GM18498 (cell line): ENCODE measurements around the gene CELA2A.
"Not testable (repeated sequence)": the region's sequence is repeated elsewhere in the genome, so short reads cannot be mapped to it uniquely, and the experiment has no call there.

Experiments
- ATAC-seq: cut with Tn5 transposase; IDR thresholded peaks from one replicate; pipeline ENCODE4 v1.9.1; 2021; ENCODE audit warnings: mild to moderate bottlenecking, moderate library complexity; ENCODE audit not compliant: unreplicated experiment

The CELA2A gene

DNA sequence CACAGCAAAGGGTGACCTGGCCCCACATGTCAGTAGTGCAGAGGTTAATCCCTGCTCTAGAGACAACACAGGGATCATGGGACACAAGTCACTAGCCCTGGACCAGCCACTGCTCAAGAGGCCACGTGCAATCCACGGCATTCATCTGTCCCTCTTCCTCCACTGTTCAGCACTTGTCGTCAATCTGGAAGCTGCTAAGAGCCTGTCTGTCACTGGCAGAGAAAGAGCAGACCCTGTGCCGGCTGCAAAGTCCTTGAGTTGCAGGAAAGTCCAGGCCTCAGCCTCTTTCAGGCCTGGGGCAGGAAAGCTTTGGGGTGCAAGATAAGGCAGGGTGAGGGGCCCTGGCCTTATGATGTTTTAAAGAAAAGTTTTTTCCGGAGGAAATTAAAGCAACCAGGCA, 36.1 kb downstream of the CELA2A start:
- no peak for ATAC-seq

DNA sequence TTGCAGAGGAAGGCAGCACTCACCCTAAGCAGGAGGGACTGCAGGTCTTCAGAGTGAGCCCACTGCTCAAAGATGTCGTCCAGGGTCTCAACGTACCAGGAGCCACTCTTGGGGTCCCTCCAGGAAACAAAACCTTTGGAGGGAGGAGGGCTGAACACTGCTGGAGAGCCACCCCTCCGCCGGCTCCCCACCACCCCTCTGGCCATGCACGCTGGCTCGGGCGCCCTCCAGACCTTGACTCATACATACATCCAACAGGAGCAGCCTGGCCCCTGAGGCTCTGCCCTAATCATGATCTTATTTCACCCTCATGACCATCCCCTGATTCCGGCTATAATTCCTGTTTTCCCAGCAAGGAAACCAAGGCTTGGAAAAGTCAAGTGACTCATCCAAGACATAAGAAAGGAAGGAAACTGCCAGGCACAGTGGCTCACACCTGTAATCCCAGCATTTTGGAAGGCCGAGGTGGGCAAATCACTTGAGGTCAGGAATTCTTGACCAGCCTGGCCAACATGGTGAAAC, 37.4 kb downstream of the CELA2A start:
- ATAC-seq, result no peak

DNA sequence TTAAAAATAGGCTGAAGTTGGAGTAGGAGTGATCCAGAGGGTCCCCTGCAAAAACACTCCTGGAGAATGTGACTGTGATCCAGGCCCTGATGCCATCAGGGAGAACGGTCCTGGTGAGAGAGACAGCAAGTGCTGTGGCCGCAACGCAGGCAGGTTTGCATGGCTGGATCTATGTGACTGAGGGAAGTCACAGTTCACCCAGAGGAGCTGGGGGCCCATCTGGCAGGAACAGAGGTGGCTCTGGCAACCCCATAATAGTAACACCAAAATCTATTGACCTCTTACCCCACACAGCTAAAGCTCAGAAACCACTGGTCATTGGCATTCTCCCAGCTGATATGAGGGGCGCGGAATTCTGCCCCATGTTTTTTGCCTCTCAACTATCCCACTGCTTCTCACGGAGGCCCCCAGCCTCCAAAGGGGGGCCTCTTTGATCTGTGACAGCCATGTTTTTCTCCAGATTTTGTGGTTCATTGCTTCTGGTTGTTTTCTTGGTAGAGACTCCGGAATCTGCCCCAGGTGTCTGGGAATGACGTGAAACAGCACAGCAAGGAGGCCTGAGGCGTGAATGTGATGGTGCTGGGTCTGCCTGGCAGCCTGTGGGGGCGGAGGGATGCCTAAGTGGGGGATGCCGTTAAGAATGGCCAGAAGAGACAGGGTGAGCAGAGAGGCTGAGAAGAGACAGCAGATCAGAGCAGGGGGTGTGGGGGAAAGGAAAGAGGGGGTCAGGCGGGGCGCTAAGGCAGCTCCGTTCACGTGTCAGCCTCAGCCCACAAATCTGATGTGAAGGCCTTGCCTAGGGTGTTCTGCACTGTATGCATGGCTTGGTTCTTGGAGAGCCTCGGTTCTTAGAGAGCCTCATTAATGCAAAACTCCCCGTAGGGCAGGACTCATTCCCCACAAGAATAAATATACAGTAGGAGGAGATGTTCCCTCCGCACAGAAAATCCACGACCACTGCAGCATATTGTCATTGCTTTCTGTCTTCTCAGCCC, 43.9 kb downstream of the CELA2A start:
- ATAC-seq, result no peak

DNA sequence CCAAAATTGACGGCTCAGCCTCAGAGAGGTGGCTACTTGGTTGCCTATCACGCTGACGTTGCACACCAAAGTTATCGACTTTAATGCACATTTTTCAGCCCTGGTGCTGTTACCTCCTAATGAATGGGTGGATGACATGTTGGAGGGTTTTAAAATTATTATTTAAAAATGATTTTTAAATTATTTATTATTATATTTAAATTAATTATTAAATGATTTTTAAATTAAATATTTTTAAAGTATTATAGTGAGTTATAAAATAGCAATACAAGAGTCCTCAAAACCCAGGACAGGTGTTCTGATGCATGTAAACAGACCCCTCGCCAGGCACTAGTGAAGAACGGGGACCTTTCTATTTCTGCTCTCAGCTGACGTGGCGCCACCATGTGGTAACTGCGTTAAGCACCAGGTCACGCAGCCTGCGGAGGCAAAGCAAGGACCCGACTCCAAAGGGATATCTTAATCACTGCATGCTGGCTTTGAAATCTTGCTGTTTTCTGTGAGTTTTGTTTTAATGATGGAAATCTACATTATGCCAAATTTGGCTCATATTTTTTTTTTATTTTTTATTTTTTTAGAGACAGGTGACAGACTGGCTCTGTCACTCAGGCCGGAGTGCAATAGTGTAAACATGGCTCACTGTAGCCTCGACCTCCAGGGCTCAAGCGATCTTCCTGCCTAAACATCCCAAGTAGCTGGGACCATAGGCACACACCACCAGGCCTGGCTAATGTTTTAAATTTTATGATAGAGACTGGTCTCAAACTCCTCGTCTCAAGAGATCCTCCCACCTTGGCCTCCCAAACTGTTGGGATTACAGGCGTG, 44.9 kb downstream of the CELA2A start:
- no peak for ATAC-seq

DNA sequence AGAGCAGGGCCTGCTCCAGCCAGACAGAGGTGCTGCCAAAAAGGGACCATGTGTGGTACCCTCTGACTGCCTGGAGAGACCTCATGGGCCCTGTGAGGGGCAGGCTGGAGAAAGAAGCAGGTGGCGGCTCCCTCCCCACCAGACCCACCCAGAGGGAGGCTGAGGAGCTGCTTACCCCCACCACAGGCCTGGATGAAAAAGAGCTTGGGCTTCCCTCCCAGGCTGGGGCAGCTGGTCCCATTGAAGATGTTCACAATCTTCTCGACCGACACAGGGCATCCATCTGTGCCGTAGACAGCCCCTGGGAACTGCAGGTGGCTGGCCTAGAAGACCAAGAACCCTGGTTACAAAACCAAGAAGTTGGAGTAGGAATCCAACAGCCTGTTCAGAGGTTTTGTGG, 47.9 kb downstream of the CELA2A start:
- ATAC-seq, result no peak

DNA sequence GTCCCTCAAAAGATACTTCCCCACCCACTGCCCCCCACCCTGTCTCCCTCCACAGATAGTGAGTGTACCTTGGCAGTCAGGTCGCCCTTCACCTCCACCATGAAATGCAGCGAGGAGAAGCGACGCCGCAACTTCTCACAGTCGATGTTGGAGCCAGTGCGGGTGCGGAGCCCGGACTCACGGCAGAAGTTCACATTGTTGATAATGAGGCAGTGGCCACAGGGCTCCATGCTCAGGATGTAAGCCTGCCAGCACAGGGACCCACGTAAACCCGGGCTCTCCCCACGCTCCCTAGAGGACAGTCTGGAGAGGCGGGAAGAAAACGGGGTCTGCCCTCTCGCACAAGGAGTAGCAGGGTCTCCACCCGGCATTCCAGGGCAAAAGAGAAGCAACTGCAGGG, 50.3 kb downstream of the CELA2A start:
- no peak for ATAC-seq

DNA sequence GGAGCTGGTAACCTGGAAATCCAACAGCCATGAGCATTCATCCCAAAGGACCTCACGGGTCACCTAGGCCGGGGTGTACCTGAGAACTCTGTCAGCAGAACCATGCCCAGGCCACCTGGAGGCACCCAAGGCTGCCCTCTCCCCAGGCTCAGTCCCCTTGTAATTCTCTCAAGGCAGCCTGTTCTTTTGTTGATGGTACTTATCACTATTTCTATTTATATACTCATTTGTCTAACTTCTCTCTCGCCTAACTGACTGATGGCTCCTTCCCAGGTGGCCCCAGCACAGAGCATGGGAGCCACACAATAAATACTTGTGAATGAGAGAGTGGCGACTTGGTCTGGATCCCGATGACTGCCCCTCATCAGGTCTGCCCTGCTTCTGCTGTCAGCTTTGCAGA, 50.7 kb downstream of the CELA2A start:
- no peak for ATAC-seq

DNA sequence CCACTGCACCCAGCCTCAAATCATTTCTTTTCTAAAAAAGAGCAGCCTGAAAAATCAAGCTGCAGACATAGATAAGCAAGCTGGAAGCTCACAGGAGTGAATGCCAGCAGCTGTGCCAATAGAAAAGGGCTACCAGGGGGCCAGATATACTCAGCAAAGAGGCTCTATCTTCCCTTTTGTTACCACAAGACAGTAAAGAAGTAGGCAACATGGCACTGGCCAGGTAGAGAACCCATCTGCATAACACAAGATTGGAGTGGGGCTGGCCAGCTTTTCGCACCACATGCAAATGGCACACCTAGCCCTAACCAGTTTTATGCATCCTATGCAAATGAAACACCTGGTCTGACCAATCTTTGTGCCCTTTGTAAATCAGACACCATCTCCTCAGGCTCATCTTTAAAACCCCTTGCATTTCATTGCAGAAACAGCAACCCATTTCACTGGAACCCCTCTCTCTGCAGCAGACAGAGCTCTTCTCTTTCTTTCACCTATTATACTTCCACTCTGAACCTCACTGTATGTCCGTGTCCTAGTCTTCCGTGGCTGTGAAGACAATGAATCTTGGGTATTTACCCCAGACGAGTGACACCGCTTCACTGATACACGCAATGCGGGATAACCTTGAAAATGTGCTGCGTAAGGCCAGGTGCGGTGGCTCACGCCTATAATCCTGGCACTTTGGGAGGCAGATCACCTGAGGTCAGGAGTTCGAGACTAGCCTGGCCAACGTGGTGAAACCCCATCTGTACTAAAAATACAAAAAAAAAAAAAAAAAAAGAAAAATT, 52.4 kb downstream of the CELA2A start:
- ATAC-seq, result no peak

DNA sequence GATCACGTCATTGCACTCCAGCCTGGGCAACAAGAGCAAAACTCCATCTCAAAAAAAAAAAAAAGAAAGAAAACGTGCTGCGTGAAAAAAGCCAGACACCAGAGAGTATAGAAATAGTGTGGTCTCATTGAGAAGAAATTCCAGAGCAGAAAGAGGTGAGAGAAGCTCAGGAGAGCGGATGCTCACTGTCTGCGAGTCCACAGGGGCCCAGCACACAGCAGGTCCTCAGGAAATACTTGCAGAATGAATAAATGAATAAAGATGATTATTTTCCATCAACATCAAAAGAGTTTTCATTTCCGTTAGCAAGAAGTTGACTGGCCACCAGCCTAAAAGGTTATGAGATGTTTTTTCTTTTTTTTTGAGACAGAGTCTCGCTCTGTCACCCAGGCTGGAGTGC, 53.1 kb downstream of the CELA2A start:
- ATAC-seq, result no peak

DNA sequence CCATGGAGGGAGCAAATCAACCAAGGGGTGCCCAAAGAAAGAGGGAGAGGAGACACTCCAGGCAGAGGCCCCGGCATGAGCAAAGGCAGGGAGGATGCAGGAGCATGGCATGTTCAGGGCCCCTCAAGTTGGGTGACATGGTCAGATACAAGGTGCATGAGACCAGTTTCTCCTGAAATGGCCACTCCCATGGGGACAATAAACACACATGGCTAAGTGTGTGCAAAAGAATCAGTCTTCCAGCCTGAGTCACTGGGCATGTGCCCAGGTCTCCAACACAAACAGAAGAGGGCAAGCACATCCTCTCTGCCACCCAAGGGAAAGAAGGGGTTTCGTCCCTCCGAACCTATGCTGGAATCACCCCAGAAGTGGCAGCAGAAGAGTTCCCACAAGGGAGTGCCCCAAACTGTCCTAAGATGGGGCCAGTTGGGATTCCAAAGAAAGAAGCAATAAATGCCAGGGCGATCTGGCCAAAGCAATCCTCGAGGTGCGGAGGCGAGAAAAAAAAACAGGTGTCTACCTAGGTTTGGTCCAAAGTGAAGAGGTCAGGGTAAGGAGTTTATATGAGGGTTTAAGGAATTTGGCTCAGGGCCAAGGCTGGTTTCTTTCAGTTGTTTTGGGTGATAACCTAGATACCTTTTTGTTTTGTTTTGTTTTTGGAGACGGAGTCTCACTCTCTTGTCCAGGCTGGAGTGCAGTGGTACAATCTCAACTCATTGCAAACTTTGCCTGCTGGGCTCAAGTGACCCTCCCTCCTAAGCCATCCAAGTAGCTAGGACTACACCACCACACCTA, 54.3 kb downstream of the CELA2A start:
- ATAC-seq, result no peak

DNA sequence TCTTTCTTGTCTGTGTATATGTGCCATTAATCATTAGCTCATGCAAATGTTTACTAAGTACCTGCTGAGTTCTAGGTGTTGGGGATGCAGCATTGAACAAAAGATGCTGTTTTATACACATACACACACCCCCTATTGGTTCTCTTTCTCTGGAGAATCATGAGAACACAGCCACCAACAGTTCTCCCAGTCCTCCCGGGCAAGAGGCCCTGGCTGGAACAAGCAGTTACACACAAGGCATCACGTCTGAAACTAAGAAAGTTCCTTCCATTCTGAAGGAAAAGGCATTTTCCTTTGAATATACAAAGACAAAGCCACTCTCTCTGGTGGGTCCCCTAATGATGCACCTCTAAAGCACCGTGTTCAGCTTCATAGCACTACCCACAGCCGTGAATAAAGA, 56.7 kb downstream of the CELA2A start:
- no peak for ATAC-seq

DNA sequence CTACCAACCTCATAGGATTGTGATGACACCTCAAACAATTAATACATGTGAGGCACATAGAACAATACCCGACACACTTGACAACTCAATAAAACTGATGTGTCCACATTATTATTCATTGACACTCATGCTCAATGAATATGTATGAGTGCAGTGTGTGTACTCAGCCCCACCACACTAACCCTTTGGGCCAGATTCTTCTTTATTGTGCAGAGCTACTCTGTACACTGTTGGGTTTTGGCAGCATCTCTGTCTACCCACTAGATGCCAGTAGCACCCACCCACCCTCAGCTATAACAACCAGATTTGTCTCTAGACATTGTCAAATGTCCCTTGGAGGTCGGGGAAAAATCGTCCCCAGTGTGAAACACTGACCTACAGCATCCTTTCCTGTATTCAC, 57.4 kb downstream of the CELA2A start:
- ATAC-seq, result no peak

DNA sequence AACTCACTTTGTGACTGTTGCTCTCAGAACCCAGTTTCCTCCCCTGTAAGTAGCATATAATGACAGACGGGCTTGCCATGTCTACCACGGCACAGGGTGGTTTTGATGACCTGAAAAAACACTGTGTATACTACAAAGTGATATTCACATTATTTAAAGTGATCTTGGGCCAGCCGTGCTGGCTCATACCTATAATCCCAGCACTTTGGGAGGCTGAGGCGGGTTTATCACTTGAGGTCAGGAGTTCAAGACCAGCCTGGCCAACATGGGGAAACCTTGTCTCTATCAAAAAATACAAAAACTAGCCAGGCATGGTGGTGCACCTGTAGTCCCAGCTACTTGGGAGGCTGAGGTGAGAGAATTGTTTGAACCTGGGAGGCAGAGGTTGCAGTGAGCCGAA, 58.0 kb downstream of the CELA2A start:
- ATAC-seq, result not testable (repeated sequence)

DNA sequence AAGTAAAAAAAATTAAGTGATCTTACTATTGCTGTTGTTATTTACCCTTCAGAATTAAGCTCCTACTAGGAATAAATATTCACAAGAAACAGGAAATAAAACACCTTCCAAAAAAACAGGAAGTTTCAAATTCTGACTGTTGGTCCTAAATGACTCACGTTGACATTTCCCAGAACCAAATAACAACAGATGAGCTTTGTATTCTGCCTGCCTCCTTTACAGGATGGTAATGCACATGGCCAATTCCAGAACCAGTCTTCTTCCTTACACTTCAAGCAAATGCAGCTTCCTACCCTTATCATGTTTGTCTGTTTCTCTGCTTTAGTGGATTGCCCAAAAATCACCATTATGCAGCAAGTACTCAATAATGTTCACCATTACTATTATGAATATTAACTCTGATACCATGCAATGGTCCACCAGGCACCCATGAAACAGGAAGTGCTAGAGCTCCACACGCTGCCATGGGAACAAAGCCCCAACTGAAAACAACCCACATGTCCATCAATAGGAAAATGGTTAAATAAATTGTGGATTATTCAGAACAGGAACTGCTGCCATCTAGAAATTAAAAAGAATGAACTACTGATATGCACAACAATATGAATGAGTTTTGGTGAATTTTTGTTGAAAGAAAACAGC, 58.6 kb downstream of the CELA2A start:
- no peak for ATAC-seq

DNA sequence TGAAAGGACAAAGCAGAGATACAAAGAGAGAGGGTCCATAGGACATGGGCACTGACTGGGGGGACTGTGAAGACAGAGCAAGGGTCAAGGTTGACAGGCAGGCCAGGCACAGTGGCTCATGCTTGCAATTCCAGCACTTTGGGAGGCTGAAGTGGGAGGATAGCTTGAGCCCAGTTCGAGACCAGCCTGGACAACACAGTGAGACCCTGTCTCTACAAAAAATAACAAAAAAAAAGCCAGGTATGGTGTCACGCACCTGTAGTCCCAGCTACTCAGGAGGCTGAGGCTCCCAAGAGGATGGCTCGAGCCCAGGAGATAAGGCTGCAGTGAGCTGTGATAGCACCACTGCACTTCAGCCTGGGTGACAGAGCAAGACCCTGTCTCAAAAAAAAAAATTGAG, 63.1 kb downstream of the CELA2A start:
- no peak for ATAC-seq

DNA sequence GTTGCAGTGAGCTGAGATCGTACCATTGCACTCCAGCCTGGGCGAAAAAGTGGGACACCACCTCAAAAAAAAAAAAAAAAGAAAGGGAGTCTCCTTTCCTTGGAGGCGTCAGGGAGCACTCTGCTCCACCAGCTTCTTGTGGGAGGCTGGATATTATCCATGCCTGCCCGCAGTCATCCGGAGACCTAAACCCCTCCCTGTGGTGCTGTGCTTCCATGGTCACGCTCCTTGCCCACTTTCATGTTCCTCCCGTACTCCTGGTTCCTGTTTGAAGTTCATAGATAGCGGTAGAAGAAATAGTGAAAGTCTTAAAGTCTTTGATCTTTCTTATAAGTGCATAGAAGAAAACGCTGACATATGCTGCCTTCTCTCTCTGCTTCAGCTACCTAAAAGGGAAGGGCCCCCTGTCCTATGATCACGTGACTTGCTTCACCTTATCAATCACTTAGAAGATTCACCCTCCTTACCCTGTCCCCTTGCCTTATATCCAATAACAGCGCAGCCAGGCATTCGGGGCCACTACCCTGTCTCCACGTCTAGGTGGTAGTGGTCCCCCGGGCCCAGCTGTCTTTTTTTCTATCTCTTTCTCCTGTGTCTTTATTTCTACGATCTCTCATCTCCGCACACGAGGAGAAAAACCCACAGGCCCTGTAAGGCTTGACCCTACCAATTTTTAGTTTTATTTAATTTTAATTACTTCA, 64.8 kb downstream of the CELA2A start:
- ATAC-seq, result not testable (repeated sequence)
